DND-41 (cell line): ENCODE results near the gene TLCD5.

Source experiments
- CTCF ChIP-seq: IDR thresholded peaks from 2 replicates; pipeline ENCODE4 v1.5.1; 2012; ENCODE audit warnings: borderline replicate concordance, low read length, moderate library complexity, mild to moderate bottlenecking; ENCODE audit not compliant: poor library complexity, severe bottlenecking; ENCODE audit errors: extremely low read depth
- EZH2 ChIP-seq: IDR thresholded peaks from 3 replicates; pipeline ENCODE4 v1.6.1; 2012; ENCODE audit warnings: borderline replicate concordance, low read depth, mild to moderate bottlenecking, moderate library complexity, low read length, inconsistent platforms; ENCODE audit not compliant: severe bottlenecking

DNA sequence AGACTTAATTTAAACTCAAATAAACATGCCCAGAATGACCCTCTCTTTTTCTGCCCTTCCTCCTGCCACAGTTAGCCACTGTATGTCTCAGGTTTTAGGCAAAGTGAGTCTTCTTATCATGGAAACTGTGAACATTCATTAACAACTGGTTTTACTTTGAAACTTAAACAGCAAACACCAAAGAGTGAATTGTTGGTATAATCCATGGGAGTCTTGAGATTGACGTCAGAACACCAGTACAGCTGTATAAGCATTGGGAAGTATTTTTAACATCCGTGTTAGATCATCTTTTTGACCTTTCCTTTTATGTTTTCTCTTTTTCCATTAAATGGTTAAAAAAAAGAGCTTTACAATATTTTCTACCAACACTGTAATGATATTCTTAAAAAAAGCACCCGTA is 50.0 kb downstream of the TLCD5 start:
- TF ChIP-seq CTCF: no peak
- no peak for TF ChIP-seq EZH2
